Kidney (tissue), 14 donors: ENCODE measurements around the gene CDK9. TPM values are rescaled to one million over a fixed set of nuclear protein-coding genes. Genes with fewer than 3 reads are reported as not detected.

Source experiments
- DNase-seq, 5 donors: peaks; one replicate each; pipeline ENCODE4 v3.0.0-alpha.2; 2013 to 2020
- FAIRE-seq: peaks from 2 replicates; lab custom pipeline; 2012; peaks lifted over from hg19 to GRCh38; lab: Jason Lieb, UNC
- H3K27ac ChIP-seq, 2 donors: one replicate each; pipeline ENCODE4 v1.7.0; 2013; ENCODE audit warnings: low read depth in 2 of 2, low read length in 2 of 2, inconsistent platforms in 1 of 2
- H3K27me3 ChIP-seq: one replicate; pipeline ENCODE4 v1.7.1; 2013; ENCODE audit warnings: low read length, inconsistent platforms; ENCODE audit not compliant: control insufficient read depth, insufficient read depth
- H3K36me3 ChIP-seq, 3 donors: one replicate each; pipeline versions ENCODE4 v1.7.0 to v1.7.1; 2013; ENCODE audit warnings: low read length in 3 of 3, control low read depth in 1 of 3, inconsistent platforms in 1 of 3; ENCODE audit not compliant: insufficient read depth in 3 of 3, control insufficient read depth in 2 of 3
- H3K4me1 ChIP-seq, 3 donors: one replicate each; pipeline versions ENCODE4 v1.7.0 to v1.7.1; 2013; ENCODE audit warnings: low read length in 3 of 3, inconsistent platforms in 1 of 3, low read depth in 1 of 3; ENCODE audit not compliant: control insufficient read depth in 2 of 3, insufficient read depth in 2 of 3
- H3K4me3 ChIP-seq, 3 donors: one replicate each; pipeline versions ENCODE4 v1.7.0 to v1.8.1; 2013; ENCODE audit warnings: low read length in 3 of 3, control low read depth in 1 of 3, inconsistent platforms in 1 of 3
- H3K9ac ChIP-seq, 3 donors: one replicate each; pipeline versions ENCODE4 v1.7.0 to v1.7.1; 2013; ENCODE audit warnings: low read length in 3 of 3, control low read depth in 1 of 3, inconsistent platforms in 1 of 3
- H3K9me3 ChIP-seq, 3 donors: one replicate each; pipeline versions ENCODE4 v1.7.0 to v1.7.1; 2013; ENCODE audit warnings: low read length in 3 of 3, control low read depth in 1 of 3, inconsistent platforms in 1 of 3; ENCODE audit not compliant: control insufficient read depth in 2 of 3, insufficient read depth in 1 of 3
- intact Hi-C: fragments of 100-400 bp; cut with DNase I; formaldehyde crosslinking; loops from one replicate; pipeline ENCODE4 v1.11.1; 2022
- polyA plus RNA-seq: library from polyadenylated mRNA; stranded (reverse); fragments of 350-450 nt; fragmentation: Illumina TruSeq; extraction: RNeasy Lipid Tissue Mini Kit (QIAGEN cat#74804); gene quantifications from one replicate; pipeline ENCODE4 v1.2.3, GENCODE V29; 2014; ENCODE audit warnings: low read depth, low replicate concordance; ENCODE audit not compliant: insufficient read depth
- total RNA-seq: library from RNA; stranded (reverse); fragmentation: NEBNext Ultra II Directional; extraction: Animal tissue kit (Norgen Biotek cat#: 25700); gene quantifications from one replicate; pipeline ENCODE4 v1.2.1, GENCODE V29; 2021
- TF ChIP-seq, protein P1 (sequence below): IDR thresholded peaks from 3 replicates; pipeline ENCODE4 v1.5.1; 2012; ENCODE audit warnings: mild to moderate bottlenecking, moderate library complexity, borderline replicate concordance; ENCODE audit not compliant: insufficient read depth; ENCODE audit errors: extremely low read depth
- donor health status: control.
- donor health status: control.
- donor health status: control.
- donor health status: control.
- donor health status: control.
- donor health status: DM: yes; HTN: yes; CAD: no.
- donor health status: Normal renal cell carcinoma (clear cell type).

CDK9 gene
- total and polyA plus RNA-seq, 2 donors from 2014 or later = 45.2 to 93.5 TPM

DNA sequence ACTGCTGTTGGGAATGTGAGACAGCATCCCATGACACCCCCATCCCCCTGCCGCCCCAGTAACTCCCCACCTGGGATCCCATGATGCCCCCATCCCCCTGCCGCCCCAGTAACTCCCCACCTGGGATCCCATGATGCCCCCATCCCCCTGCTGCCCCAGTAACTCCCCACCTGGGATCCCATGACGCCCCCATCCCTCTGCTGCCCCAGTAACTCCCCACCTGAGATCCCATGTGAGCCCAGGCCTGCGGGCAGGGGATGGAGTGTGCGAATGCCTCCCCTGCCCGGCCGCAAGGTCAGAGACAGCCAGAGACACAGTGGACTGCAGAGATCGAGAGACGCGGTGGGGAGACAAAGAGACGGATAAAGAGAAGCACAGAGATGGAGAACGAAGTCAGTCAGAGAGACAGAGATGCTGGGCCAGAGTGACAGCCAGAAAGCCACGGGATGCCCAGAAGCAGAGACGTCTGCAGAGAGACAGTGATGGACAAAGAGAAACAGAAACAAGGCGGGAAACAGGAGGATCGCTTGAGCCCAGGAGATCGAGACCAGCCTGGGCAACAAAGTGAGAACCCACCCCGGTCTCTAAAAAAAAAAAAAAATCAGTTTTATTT lies 8.4 kb upstream of the CDK9 start:
- Histone ChIP-seq H3K4me1 (no peaks in the 10 kb centered on the region), H3K36me3 (no peaks in the 10 kb centered on the region), H3K4me3 (no peak overlapping the region), H3K9me3 (no peaks in the 10 kb centered on the region), H3K27me3 (no peaks in the 10 kb centered on the region), H3K9ac (no peak overlapping the region), H3K27ac (no peak overlapping the region)
- no peak for DNase-seq
- FAIRE-seq = no peak
- intact Hi-C loops = loop anchor here (5.0 kb wide), 1 partner anchor 35 kb away; no protein-coding TSS in a partner anchor
- TF ChIP-seq, protein P1, sequence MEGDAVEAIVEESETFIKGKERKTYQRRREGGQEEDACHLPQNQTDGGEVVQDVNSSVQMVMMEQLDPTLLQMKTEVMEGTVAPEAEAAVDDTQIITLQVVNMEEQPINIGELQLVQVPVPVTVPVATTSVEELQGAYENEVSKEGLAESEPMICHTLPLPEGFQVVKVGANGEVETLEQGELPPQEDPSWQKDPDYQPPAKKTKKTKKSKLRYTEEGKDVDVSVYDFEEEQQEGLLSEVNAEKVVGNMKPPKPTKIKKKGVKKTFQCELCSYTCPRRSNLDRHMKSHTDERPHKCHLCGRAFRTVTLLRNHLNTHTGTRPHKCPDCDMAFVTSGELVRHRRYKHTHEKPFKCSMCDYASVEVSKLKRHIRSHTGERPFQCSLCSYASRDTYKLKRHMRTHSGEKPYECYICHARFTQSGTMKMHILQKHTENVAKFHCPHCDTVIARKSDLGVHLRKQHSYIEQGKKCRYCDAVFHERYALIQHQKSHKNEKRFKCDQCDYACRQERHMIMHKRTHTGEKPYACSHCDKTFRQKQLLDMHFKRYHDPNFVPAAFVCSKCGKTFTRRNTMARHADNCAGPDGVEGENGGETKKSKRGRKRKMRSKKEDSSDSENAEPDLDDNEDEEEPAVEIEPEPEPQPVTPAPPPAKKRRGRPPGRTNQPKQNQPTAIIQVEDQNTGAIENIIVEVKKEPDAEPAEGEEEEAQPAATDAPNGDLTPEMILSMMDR = no peak

DNA sequence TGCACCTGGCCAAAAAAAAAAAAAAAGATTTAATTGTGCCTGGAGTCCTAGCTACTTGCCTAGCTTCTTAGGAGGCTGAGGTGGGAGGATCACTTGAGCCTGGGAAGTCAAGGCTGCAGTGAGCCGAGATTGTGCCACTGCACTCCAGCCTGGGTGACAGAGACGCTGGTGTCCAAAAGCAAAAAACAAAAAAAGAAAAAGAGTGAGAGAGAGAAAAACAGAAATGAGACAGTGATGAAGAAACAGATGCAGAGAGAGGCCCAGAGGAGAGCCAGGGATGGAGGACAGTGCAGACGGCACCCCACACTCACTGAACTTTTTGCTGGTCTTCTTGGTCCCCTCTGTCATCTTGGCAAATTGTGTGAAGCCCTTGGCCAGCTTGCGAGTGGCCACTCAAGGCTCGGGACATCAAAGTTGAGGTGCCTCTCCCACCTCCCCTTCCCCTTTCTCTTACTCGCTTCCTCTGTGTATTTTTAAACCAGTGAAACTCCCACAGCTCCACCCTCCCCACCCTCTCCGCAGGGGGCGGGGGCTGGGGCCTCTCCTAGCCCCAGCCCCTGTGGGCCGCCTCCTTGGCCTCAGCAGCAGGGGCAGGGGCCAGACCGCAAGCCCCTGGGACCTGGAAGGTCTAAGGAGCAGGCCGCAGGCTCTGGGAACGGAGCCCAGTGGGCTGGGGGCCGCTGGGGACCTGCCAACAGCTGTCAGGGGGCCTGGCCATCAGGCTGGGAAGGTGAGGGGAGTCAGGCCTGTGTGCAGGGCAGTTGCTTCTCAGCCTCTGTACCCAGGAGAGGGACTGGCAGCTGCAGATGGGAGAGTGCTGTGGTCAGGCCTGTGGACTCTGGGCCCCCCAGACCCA lies 7.3 kb upstream of the CDK9 start, which contains the start of gene SH2D3C:
TSS of gene SH2D3C (minus strand) at position 387 of the 856 bp plus-strand sequence. CDS start at position 348, 39 bp downstream.
- no peaks in the 10 kb centered on the region for H3K9me3 ChIP-seq
- intact Hi-C loops = loop anchor here (5.0 kb wide), 1 partner anchor 36 kb away; no protein-coding TSS in a partner anchor
- no peak within 1 kb of the TSS for H3K9ac ChIP-seq
- H3K27ac ChIP-seq = peak within 1 kb of the TSS in 1 of 2 donors; percentile 55
- no peak for FAIRE-seq
- TF ChIP-seq, protein P1 = no peak
- H3K4me1 ChIP-seq = peaks cover 0 to 1% (median 0%) of the 10 kb centered on the region in 3 donors
- peak in 1 of 5 donors; percentile 72 for DNase-seq
- H3K27me3 ChIP-seq = no peaks in the 10 kb centered on the region
- H3K4me3 ChIP-seq = peak within 1 kb of the TSS in 1 of 3 donors; percentile 6
- H3K36me3 ChIP-seq = no peaks in the 10 kb centered on the region

DNA sequence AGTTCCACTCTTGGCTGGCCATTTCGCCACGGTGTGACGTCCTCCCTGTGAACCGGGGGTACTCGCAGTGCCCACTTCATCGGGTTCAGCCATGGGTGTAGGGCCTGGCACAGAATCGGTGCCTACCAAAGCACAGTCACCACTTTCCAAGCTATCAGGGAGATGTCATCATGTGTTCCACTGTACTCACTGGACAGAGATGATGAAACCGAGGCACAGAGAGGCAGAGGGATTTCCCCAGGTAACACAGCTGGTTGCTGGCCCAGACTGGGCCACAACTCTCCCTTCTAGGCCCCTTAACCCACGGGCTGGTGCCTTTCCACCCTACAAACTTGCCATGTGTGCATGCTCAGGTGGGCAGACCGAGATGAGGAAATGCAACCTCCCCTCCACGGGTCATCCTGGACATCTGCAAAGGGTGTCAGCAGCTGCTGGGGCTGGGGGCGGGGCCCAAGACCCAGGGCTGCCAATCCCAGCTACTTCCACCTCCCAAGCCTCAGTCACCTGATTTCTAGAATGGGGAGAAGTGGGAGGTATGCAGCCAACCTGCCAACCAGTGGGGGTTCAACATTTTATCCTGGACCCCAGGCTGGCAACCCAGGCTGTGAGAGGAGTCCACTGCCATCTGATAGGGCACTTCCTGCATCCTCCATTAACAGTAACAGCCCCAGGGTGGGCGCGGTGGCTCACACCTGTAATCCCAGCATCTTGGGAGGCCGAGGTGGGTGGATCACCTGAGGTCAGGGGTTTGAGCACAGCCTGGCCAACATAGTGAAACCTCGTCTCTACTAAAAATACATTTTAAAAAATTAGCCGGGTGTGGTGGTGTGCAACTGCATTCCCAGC lies 6.5 kb upstream of the CDK9 start:
- DNase-seq (no peak), FAIRE-seq (no peak)
- H3K9me3 ChIP-seq = no peaks in the 10 kb centered on the region
- TF ChIP-seq, protein P1 = no peak
- H3K4me3 ChIP-seq = no peak overlapping the region
- H3K9ac ChIP-seq = no peak overlapping the region
- peaks cover 0 to 3% (median 0%) of the 10 kb centered on the region in 3 donors for H3K4me1 ChIP-seq
- no peaks in the 10 kb centered on the region for H3K36me3 ChIP-seq
- no peaks in the 10 kb centered on the region for H3K27me3 ChIP-seq
- intact Hi-C loops = loop anchor here (5.0 kb wide), 1 partner anchor 37 kb away; no protein-coding TSS in a partner anchor
- peak overlapping the region in 1 of 2 donors; percentile 55 for H3K27ac ChIP-seq
